AG04450 (cell line): ENCODE measurements around the gene SMTN. TPM values are rescaled to one million over a fixed set of nuclear protein-coding genes. Genes with fewer than 3 reads are reported as not detected.
"Not testable (repeated sequence)": the region's sequence is repeated elsewhere in the genome, so short reads cannot be mapped to it uniquely, and the experiment has no call there.

ENCODE experiments used
- CTCF ChIA-PET: fragments of 300-600, 350-600 bp; formaldehyde crosslinking; extraction: SDS; loops from one replicate; lab custom pipeline; 2022; ENCODE audit warnings: antibody characterized with exemption, inconsistent platforms; lab: Charles Lee
- POLR2A ChIA-PET: fragments of 350-600 bp; formaldehyde crosslinking; extraction: SDS; loops from one replicate; lab custom pipeline; 2021; ENCODE audit warnings: antibody characterized with exemption, inconsistent platforms; lab: Yijun Ruan, JAX
- DNase-seq: peaks from one replicate; pipeline ENCODE4 v3.0.0-alpha.2; 2011; ENCODE audit warnings: low read depth, low spot score
- H3K27ac ChIP-seq: one replicate; pipeline ENCODE4 v1.5.1; 2012; ENCODE audit warnings: low read depth, low read length, control low read depth
- H3K27me3 ChIP-seq: one replicate; pipeline ENCODE4 v1.6.0; 2012; ENCODE audit warnings: low read length; ENCODE audit not compliant: control insufficient read depth, insufficient read depth
- H3K4me3 ChIP-seq: 2 replicates; pipeline ENCODE4 v1.5.1; 2011; ENCODE audit warnings: mild to moderate bottlenecking, low read depth, low read length, control low read depth
- H3K9me3 ChIP-seq: 2 replicates; pipeline ENCODE4 v1.5.1; 2012; ENCODE audit warnings: low read length; ENCODE audit not compliant: control insufficient read depth, insufficient read depth
- polyA plus RNA-seq: library from polyadenylated mRNA; depleted of rRNA; stranded (reverse); fragments of >200 nt; gene quantifications from 2 replicates; pipeline ENCODE4 v1.2.3, GENCODE V29; 2011
- TF ChIP-seq, protein P1 (sequence below): IDR thresholded peaks from 2 replicates; pipeline ENCODE4 v1.5.1; 2011; ENCODE audit warnings: low read depth, low read length, control low read depth, inconsistent platforms

SMTN gene
- polyA plus RNA-seq, 1 experiment, result 14.1 TPM

DNA sequence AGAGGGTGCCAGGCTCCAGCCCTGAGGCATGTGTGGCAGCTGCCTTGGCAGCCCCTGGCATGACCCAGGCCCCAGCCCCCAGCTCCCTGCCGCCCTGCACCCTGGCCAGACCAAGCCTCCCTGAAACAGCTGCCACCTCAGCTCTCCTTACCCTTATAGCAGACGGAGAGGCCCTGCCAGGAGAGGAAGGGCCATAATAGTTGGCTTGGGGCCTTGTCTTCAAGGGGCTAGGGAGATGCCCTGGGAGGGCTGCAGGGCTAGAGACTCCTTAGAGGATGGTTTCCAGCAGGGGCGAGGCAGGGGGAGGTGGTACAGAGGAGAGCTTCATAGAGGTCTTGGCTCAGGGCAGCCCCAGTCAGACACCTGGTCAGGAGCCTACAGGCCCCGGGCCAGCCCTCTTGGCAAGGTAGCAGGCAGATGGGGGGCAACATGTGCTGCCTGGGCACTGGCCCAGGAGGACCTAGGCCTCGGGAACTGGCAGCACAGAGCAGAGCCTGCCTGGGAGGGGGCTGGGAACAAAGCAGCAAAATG, 13.0 kb downstream of the SMTN start:
- CTCF ChIA-PET, result interaction anchor here (1.1 kb wide), 1 partner anchor 179 kb away, joined by 3 read pairs; no protein-coding TSS in a partner anchor
- POLR2A ChIA-PET, result interaction anchor here (1.0 to 2.5 kb wide), 2 partner anchors 8 kb away, joined by 15 to 18 read pairs; no protein-coding TSS in a partner anchor
- Histone ChIP-seq H3K4me3 (no peak overlapping the region), H3K27me3 (no peaks in the 10 kb centered on the region), H3K9me3 (no peaks in the 10 kb centered on the region; the same call in 1 of the 2 replicates), H3K27ac (no peak overlapping the region)
- DNase-seq, result no peak
- TF ChIP-seq, protein P1, sequence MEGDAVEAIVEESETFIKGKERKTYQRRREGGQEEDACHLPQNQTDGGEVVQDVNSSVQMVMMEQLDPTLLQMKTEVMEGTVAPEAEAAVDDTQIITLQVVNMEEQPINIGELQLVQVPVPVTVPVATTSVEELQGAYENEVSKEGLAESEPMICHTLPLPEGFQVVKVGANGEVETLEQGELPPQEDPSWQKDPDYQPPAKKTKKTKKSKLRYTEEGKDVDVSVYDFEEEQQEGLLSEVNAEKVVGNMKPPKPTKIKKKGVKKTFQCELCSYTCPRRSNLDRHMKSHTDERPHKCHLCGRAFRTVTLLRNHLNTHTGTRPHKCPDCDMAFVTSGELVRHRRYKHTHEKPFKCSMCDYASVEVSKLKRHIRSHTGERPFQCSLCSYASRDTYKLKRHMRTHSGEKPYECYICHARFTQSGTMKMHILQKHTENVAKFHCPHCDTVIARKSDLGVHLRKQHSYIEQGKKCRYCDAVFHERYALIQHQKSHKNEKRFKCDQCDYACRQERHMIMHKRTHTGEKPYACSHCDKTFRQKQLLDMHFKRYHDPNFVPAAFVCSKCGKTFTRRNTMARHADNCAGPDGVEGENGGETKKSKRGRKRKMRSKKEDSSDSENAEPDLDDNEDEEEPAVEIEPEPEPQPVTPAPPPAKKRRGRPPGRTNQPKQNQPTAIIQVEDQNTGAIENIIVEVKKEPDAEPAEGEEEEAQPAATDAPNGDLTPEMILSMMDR, result no peak

DNA sequence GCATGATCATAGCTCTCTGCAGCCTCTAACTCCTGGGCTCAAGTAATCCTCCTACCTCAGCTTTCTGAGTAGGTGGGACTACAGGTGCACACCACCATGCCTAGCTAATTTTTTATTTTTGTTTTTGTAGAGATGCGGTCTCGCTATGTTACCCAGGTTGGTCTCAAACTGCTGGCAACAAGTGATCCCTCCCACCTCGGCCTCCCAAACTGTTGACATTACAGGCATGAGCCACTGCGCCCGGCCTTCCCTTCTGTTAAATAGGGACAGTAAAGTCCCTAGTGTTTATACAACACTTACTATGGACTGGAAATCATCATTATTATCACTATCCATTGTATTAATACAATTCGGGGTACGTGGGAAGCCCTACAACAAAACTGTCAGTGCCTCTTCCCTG, 13.6 kb downstream of the SMTN start:
- H3K9me3 ChIP-seq, result no peaks in the 10 kb centered on the region; the same call in 1 of the 2 replicates
- no peak for DNase-seq
- ChIA-PET CTCF (interaction anchor here (2.2 kb wide), 1 partner anchor 12 kb away, joined by 10 read pairs; the partner anchor contains the start of gene SELENOM), POLR2A (interaction anchor here (1.0 to 1.5 kb wide), 3 partner anchors 8 to 126 kb away, joined by 4 to 18 read pairs (median 4); partner anchors contain the start of genes MORC2 and TUG1)
- H3K27ac ChIP-seq, result no peak overlapping the region
- no peaks in the 10 kb centered on the region for H3K27me3 ChIP-seq
- no peak overlapping the region for H3K4me3 ChIP-seq
- TF ChIP-seq, protein P1, result no peak

DNA sequence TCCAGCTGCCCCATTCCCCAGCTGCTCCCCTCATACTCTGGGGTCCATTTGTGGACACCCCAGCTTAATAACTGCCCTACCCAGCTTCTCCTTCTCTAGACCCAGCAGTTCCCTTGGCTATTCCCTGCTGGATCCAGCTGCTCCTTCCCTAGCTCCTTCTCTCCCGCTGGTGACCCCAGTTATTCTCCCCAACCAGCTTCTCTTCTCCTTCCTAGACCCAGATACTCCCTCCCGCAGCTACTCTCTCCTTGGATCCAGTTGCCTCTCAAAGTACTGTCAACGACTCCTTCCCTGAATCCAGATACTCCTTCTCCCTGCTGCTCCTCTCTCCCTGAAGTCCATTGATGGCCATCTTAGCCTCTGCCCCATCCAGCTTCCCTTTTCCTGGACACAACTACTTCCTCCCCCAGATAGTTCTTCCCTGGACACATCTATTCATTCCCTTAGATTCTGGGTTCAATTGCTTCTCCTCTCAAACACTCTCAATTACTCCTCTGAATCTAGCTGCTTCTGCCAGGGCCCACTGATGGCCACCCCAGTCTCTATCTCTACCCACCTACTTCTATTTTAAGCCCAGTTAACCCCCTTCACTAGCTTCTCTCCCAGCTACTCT, 14.6 kb downstream of the SMTN start:
- ChIA-PET CTCF (interaction anchor here (2.2 kb wide), 1 partner anchor 11 kb away, joined by 10 read pairs; the partner anchor contains the start of gene SELENOM), POLR2A (interaction anchor here (0.6 to 1.5 kb wide), 4 partner anchors 11 to 461 kb away, joined by 3 to 12 read pairs (median 4); partner anchors contain the start of genes MORC2, SMTN and TUG1)
- TF ChIP-seq, protein P1, result no peak
- Histone ChIP-seq H3K27ac (no peak overlapping the region), H3K4me3 (no peak overlapping the region), H3K9me3 (no peaks in the 10 kb centered on the region; the same call in 1 of the 2 replicates), H3K27me3 (no peaks in the 10 kb centered on the region)
- no peak for DNase-seq

DNA sequence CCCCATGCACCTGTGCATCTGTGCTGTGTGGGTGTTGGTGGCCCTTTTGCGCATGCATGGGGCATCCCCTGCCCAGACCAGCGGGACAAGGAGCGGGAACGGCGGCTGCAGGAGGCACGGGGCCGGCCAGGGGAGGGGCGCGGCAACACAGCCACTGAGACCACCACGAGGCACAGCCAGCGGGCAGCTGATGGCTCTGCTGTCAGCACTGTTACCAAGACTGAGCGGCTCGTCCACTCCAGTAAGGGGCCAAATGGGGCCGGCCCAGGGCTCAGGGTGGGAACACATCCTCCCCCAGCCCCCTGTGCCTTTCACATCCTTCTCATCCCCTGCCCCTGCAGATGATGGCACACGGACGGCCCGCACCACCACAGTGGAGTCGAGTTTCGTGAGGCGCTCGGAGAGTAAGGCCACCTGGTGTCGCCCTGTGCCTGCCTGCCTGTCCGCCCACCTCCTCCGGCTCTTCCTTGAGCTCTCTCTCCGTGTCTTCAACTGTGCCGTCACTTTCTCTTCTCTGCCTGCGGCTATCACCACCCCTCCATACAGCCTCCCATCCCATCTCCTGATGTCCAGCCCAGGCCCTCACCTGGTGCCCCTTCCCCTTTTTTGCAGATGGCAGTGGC, 15.7 kb downstream of the SMTN start:
- TF ChIP-seq, protein P1, result no peak
- CTCF ChIA-PET, result interaction anchor here (2.2 kb wide), 1 partner anchor 10 kb away, joined by 10 read pairs; the partner anchor contains the start of gene SELENOM
- no peak overlapping the region for H3K4me3 ChIP-seq
- DNase-seq, result no peak
- no peaks in the 10 kb centered on the region; the same call in 1 of the 2 replicates for H3K9me3 ChIP-seq
- POLR2A ChIA-PET, result interaction anchor here (0.9 kb wide), 1 partner anchor 16 kb away, joined by 3 read pairs; the partner anchor contains the start of gene SMTN
- H3K27ac ChIP-seq, result no peak overlapping the region
- no peaks in the 10 kb centered on the region for H3K27me3 ChIP-seq

- POLR2A ChIA-PET, result not testable (repeated sequence)
These were observed 16.4 kb downstream of the SMTN start for GRCh38 chr22:31097539-31097938.

More at GRCh38 chr22:31097539-31097938, 16.4 kb downstream of the SMTN start:
- DNase-seq, H3K9me3 ChIP-seq, H3K27me3 ChIP-seq, H3K4me3 ChIP-seq, H3K27ac ChIP-seq: not testable (repeated sequence)
- CTCF ChIA-PET, result interaction anchor here (0.8 kb wide), 1 partner anchor 10 kb away, joined by 4 read pairs; the partner anchor contains the start of gene SELENOM
